SU-DHL-6 (cell line): ENCODE data around the gene UNC5C.

Experiments
- EZH2phosphoT487 ChIP-seq: fragments of 200-600 bp; sonication (generic), shearing (Covaris generic); conservative IDR thresholded peaks from 2 replicates; pipeline ENCODE4 v1.6.1; 2018; ENCODE audit warnings: mild to moderate bottlenecking, antibody characterized with exemption, low read length, moderate library complexity, mixed read lengths
- TF ChIP-seq, protein P1 (sequence below): fragments of 200-600 bp; sonication (generic); IDR thresholded peaks from one replicate; pipeline ENCODE4 v1.5.1; 2017; ENCODE audit warnings: antibody characterized with exemption, mild to moderate bottlenecking, low read length, moderate library complexity; ENCODE audit not compliant: insufficient read depth, poor library complexity, severe bottlenecking

DNA sequence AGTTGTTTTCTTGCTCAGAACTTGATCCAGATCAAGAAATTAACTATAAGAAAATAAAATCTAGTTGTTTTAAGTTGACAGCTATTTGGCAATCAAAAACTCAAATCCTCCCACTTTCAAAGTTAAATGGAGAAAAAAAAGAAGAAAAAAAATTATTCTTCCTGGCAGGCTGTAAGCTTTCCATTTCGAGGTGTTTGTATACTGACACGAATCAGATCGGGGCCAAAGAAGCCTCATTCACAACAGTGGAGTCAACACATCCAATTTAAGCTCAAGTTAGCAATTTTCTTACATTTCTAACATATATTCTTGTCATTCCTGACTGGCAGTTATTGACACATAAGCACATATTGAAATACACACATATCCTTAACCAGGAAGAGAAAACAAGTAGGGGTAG, 119.4 kb downstream of the UNC5C start:
- TF ChIP-seq, protein P1, sequence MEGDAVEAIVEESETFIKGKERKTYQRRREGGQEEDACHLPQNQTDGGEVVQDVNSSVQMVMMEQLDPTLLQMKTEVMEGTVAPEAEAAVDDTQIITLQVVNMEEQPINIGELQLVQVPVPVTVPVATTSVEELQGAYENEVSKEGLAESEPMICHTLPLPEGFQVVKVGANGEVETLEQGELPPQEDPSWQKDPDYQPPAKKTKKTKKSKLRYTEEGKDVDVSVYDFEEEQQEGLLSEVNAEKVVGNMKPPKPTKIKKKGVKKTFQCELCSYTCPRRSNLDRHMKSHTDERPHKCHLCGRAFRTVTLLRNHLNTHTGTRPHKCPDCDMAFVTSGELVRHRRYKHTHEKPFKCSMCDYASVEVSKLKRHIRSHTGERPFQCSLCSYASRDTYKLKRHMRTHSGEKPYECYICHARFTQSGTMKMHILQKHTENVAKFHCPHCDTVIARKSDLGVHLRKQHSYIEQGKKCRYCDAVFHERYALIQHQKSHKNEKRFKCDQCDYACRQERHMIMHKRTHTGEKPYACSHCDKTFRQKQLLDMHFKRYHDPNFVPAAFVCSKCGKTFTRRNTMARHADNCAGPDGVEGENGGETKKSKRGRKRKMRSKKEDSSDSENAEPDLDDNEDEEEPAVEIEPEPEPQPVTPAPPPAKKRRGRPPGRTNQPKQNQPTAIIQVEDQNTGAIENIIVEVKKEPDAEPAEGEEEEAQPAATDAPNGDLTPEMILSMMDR, result no peak
- TF ChIP-seq EZH2phosphoT487, result no peak
